ENCODE data around the gene TASL.
"Not testable (repeated sequence)": the region's sequence is repeated elsewhere in the genome, so short reads cannot be mapped to it uniquely, and the experiment has no call there.

TASL gene

GRCh38 chrX:30593440-30594200 is 16.1 kb upstream of the TASL start:
- Mint-ChIP-seq H3K27ac (no peak overlapping the region), H3K4me3 (no peak overlapping the region), H3K9me3 (no peaks in the 10 kb centered on the region), H3K4me1 (ENCODE audit: low read depth) (peaks cover 18% of the 10 kb centered on the region), H3K36me3 (ENCODE audit: low read depth) (no peaks in the 10 kb centered on the region), H3K27me3 (ENCODE audit: low read depth) (peaks cover 4% of the 10 kb centered on the region)

GRCh38 chrX:30592831-30593230 is 15.3 kb upstream of the TASL start:
- Mint-ChIP-seq H3K27me3 (ENCODE audit: low read depth) (peaks cover 4% of the 10 kb centered on the region), H3K4me3 (no peak overlapping the region), H3K4me1 (ENCODE audit: low read depth) (peaks cover 17% of the 10 kb centered on the region), H3K27ac (no peak overlapping the region), H3K36me3 (ENCODE audit: low read depth) (no peaks in the 10 kb centered on the region), H3K9me3 (no peaks in the 10 kb centered on the region)

GRCh38 chrX:30590368-30590767 is 12.8 kb upstream of the TASL start:
- Mint-ChIP-seq H3K4me3 (no peak overlapping the region), H3K9me3 (no peaks in the 10 kb centered on the region)

GRCh38 chrX:30589146-30589888 is 11.8 kb upstream of the TASL start:
- Mint-ChIP-seq H3K4me3 (no peak overlapping the region), H3K36me3 (ENCODE audit: low read depth) (no peaks in the 10 kb centered on the region), H3K4me1 (ENCODE audit: low read depth) (peaks cover 2% of the 10 kb centered on the region), H3K27me3 (ENCODE audit: low read depth) (peaks cover 4% of the 10 kb centered on the region), H3K9me3 (no peaks in the 10 kb centered on the region), H3K27ac (no peak overlapping the region)

More at GRCh38 chrX:30590368-30590767, 12.8 kb upstream of the TASL start:
- Mint-ChIP-seq H3K27ac (no peak overlapping the region), H3K27me3 (ENCODE audit: low read depth) (peaks cover 4% of the 10 kb centered on the region), H3K36me3 (ENCODE audit: low read depth) (no peaks in the 10 kb centered on the region), H3K4me1 (ENCODE audit: low read depth) (peaks cover 5% of the 10 kb centered on the region)

- H3K36me3 Mint-ChIP-seq (ENCODE audit: low read depth), result no peaks in the 10 kb centered on the region
- peaks cover 4% of the 10 kb centered on the region for H3K27me3 Mint-ChIP-seq (ENCODE audit: low read depth)
- H3K9me3 Mint-ChIP-seq, result no peaks in the 10 kb centered on the region
- peaks cover 2% of the 10 kb centered on the region for H3K4me1 Mint-ChIP-seq (ENCODE audit: low read depth)
- no peak overlapping the region for H3K27ac Mint-ChIP-seq
- no peak overlapping the region for H3K4me3 Mint-ChIP-seq
These were observed 8.9 kb upstream of the TASL start for GRCh38 chrX:30586516-30586915.

GRCh38 chrX:30582664-30583063 is 5.1 kb upstream of the TASL start:
- peaks cover 3% of the 10 kb centered on the region for H3K36me3 Mint-ChIP-seq (ENCODE audit: low read depth)
- H3K9me3 Mint-ChIP-seq, result peaks cover 3% of the 10 kb centered on the region
- H3K4me1 Mint-ChIP-seq (ENCODE audit: low read depth), result no peaks in the 10 kb centered on the region
- no peak overlapping the region for H3K4me3 Mint-ChIP-seq
- no peak overlapping the region for H3K27ac Mint-ChIP-seq
- no peaks in the 10 kb centered on the region for H3K27me3 Mint-ChIP-seq (ENCODE audit: low read depth)

- Mint-ChIP-seq H3K27ac (no peak overlapping the region), H3K9me3 (peaks cover 3% of the 10 kb centered on the region), H3K36me3 (ENCODE audit: low read depth) (peaks cover 14% of the 10 kb centered on the region), H3K27me3 (ENCODE audit: low read depth) (no peaks in the 10 kb centered on the region), H3K4me3 (no peak overlapping the region), H3K4me1 (ENCODE audit: low read depth) (peaks cover 2% of the 10 kb centered on the region)
These were observed 3.1 kb upstream of the TASL start for GRCh38 chrX:30580641-30581040.

- peaks cover 26% of the 10 kb centered on the region for H3K36me3 Mint-ChIP-seq (ENCODE audit: low read depth)
These were observed 685 bp downstream of the TASL start for GRCh38 chrX:30576881-30577280.

GRCh38 chrX:30573125-30573524 is 4.4 kb downstream of the TASL start:
- no peak overlapping the region for H3K27ac Mint-ChIP-seq
- H3K36me3 Mint-ChIP-seq (ENCODE audit: low read depth), result peaks cover 31% of the 10 kb centered on the region
- peak overlapping the region; percentile 42 for H3K4me3 Mint-ChIP-seq

More at GRCh38 chrX:30576881-30577280, 685 bp downstream of the TASL start:
- Mint-ChIP-seq H3K27me3 (ENCODE audit: low read depth) (no peaks in the 10 kb centered on the region), H3K4me3 (peak overlapping the region; percentile 98), H3K4me1 (ENCODE audit: low read depth) (peaks cover 18% of the 10 kb centered on the region), H3K27ac (peak overlapping the region; percentile 97), H3K9me3 (peaks cover 3% of the 10 kb centered on the region)

GRCh38 chrX:30572678-30573077 is 4.9 kb downstream of the TASL start:
- Mint-ChIP-seq H3K4me3 (peak overlapping the region; percentile 36), H3K27ac (peak overlapping the region; percentile 10), H3K36me3 (ENCODE audit: low read depth) (peaks cover 33% of the 10 kb centered on the region)

More at GRCh38 chrX:30573125-30573524, 4.4 kb downstream of the TASL start:
- Mint-ChIP-seq H3K27me3 (ENCODE audit: low read depth) (no peaks in the 10 kb centered on the region), H3K9me3 (no peaks in the 10 kb centered on the region), H3K4me1 (ENCODE audit: low read depth) (peaks cover 34% of the 10 kb centered on the region)

GRCh38 chrX:30572004-30572403 is 5.6 kb downstream of the TASL start:
- Mint-ChIP-seq H3K9me3 (no peaks in the 10 kb centered on the region), H3K4me1 (ENCODE audit: low read depth) (peaks cover 35% of the 10 kb centered on the region), H3K27me3 (ENCODE audit: low read depth) (no peaks in the 10 kb centered on the region), H3K27ac (no peak overlapping the region), H3K36me3 (ENCODE audit: low read depth) (peaks cover 29% of the 10 kb centered on the region), H3K4me3 (no peak overlapping the region)

More at GRCh38 chrX:30572678-30573077, 4.9 kb downstream of the TASL start:
- H3K4me1 Mint-ChIP-seq (ENCODE audit: low read depth), result peaks cover 35% of the 10 kb centered on the region
- no peaks in the 10 kb centered on the region for H3K9me3 Mint-ChIP-seq
- no peaks in the 10 kb centered on the region for H3K27me3 Mint-ChIP-seq (ENCODE audit: low read depth)

GRCh38 chrX:30570505-30570904 is 7.1 kb downstream of the TASL start:
- Mint-ChIP-seq H3K4me1 (ENCODE audit: low read depth) (peaks cover 33% of the 10 kb centered on the region), H3K27ac (no peak overlapping the region), H3K36me3 (ENCODE audit: low read depth) (peaks cover 22% of the 10 kb centered on the region), H3K9me3 (no peaks in the 10 kb centered on the region), H3K27me3 (ENCODE audit: low read depth) (no peaks in the 10 kb centered on the region), H3K4me3 (no peak overlapping the region)

- peaks cover 14% of the 10 kb centered on the region for H3K9me3 Mint-ChIP-seq
- H3K27ac Mint-ChIP-seq, result no peak overlapping the region
- H3K4me3 Mint-ChIP-seq, result no peak overlapping the region
- peaks cover 31% of the 10 kb centered on the region for H3K36me3 Mint-ChIP-seq (ENCODE audit: low read depth)
- peaks cover 27% of the 10 kb centered on the region for H3K4me1 Mint-ChIP-seq (ENCODE audit: low read depth)
- no peaks in the 10 kb centered on the region for H3K27me3 Mint-ChIP-seq (ENCODE audit: low read depth)
These were observed 9.4 kb downstream of the TASL start for GRCh38 chrX:30568136-30568535.

GRCh38 chrX:30563070-30563469 is 14.5 kb downstream of the TASL start:
- peaks cover 14% of the 10 kb centered on the region for H3K9me3 Mint-ChIP-seq
- H3K4me3 Mint-ChIP-seq; H3K4me1 Mint-ChIP-seq (ENCODE audit: low read depth): not testable (repeated sequence)

GRCh38 chrX:30561191-30561590 is 16.4 kb downstream of the TASL start:
- no peak overlapping the region for H3K4me3 Mint-ChIP-seq
- peaks cover 44% of the 10 kb centered on the region for H3K36me3 Mint-ChIP-seq (ENCODE audit: low read depth)
- no peaks in the 10 kb centered on the region for H3K27me3 Mint-ChIP-seq (ENCODE audit: low read depth)
- H3K4me1 Mint-ChIP-seq (ENCODE audit: low read depth), result peaks cover 9% of the 10 kb centered on the region
- H3K27ac Mint-ChIP-seq, result no peak overlapping the region
- H3K9me3 Mint-ChIP-seq, result peaks cover 14% of the 10 kb centered on the region

More at GRCh38 chrX:30563070-30563469, 14.5 kb downstream of the TASL start:
- H3K27ac Mint-ChIP-seq; H3K27me3 Mint-ChIP-seq (ENCODE audit: low read depth): not testable (repeated sequence)
- H3K36me3 Mint-ChIP-seq (ENCODE audit: low read depth), result peaks cover 46% of the 10 kb centered on the region

Data from T-helper 1 cell treated with Interleukin-12 subunit alpha and Interleukin-12 subunit beta and Interleukin-4 antibody, amounts not matched to agents 30 μg/mL and 1 μg/mL, for 36 hours (primary cell).